SK-N-SH (cell line): ENCODE data around the gene LRRC10B. TPM values are rescaled to one million over a fixed set of nuclear protein-coding genes. Genes with fewer than 3 reads are reported as not detected.

Experiments
- CTCF ChIA-PET: fragments of 300-600, 350-600 bp; formaldehyde crosslinking; extraction: SDS; loops from one replicate; lab custom pipeline; 2021; lab: Yijun Ruan, JAX
- POLR2A ChIA-PET: fragments of 350-600 bp; sonication (Branson Sonifier 250); formaldehyde crosslinking; extraction: SDS; loops from one replicate; lab custom pipeline; 2020; ENCODE audit warnings: antibody characterized with exemption, inconsistent platforms; lab: Yijun Ruan, JAX
- DNase-seq: peaks from one replicate; pipeline ENCODE4 v3.0.0; 2012
- H2AFZ ChIP-seq: fragments of 200-600 bp; sonication (generic); 2 replicates; pipeline ENCODE4 v1.8.1; 2016; ENCODE audit warnings: antibody characterized with exemption, mild to moderate bottlenecking, low read depth
- H3F3A ChIP-seq: fragments of 200-600 bp; sonication (generic); replicated peaks from 2 replicates; pipeline ENCODE3; 2016; ENCODE audit warnings: antibody characterized with exemption, mild to moderate bottlenecking; ENCODE audit not compliant: insufficient read depth
- H3K27ac ChIP-seq, 2 experiments: fragments of 200-500 bp in 1 of 2; fragments of 200-600 bp in 1 of 2; sonication (Bioruptor generic) in 1 of 2; sonication (generic), shearing (Covaris generic) in 1 of 2; 2 replicates each; pipeline versions ENCODE4 v1.5.1 to v1.6.1; 2014 to 2016; ENCODE audit warnings: low read depth in 2 of 2, inconsistent platforms in 1 of 2, low read length in 1 of 2, mild to moderate bottlenecking in 1 of 2, mixed read lengths in 1 of 2
- H3K27me3 ChIP-seq: fragments of 200-600 bp; sonication (generic), shearing (Covaris generic); 2 replicates; pipeline ENCODE4 v1.6.1; 2016; ENCODE audit warnings: mixed run types; ENCODE audit not compliant: insufficient read depth
- H3K36me3 ChIP-seq, 2 experiments: fragments of 200-500 bp in 1 of 2; fragments of 200-600 bp in 1 of 2; sonication (Bioruptor generic) in 1 of 2; sonication (generic) in 1 of 2; replicated peaks in 1 of 2; 2 replicates each; pipeline versions ENCODE3 to v1.5.1; 2014 to 2016; ENCODE audit warnings: low read length in 1 of 2, mild to moderate bottlenecking in 1 of 2; ENCODE audit not compliant: insufficient read depth in 2 of 2, control insufficient read depth in 1 of 2
- H3K4me1 ChIP-seq, 2 experiments: fragments of 200-500 bp in 1 of 2; fragments of 200-600 bp in 1 of 2; sonication (Bioruptor generic) in 1 of 2; sonication (generic), shearing (Covaris generic) in 1 of 2; 2 replicates each; pipeline versions ENCODE4 v1.5.1 to v1.6.1; 2014 to 2016; ENCODE audit warnings: low read depth in 1 of 2, low read length in 1 of 2, mixed run types in 1 of 2; ENCODE audit not compliant: insufficient read depth in 2 of 2, control insufficient read depth in 1 of 2
- H3K4me2 ChIP-seq: fragments of 200-600 bp; sonication (generic), shearing (Covaris generic); 2 replicates; pipeline ENCODE4 v1.6.1; 2017; ENCODE audit warnings: mixed run types
- H3K4me3 ChIP-seq, 2 experiments: fragments of 200-500 bp in 1 of 2; fragments of 200-600 bp in 1 of 2; sonication (Bioruptor generic) in 1 of 2; sonication (generic), shearing (Covaris generic) in 1 of 2; 2 replicates each; pipeline versions ENCODE4 v1.5.1 to v1.8.1; 2014 to 2016; ENCODE audit warnings: low read depth in 2 of 2, inconsistent platforms in 1 of 2, low read length in 1 of 2, mild to moderate bottlenecking in 1 of 2, mixed read lengths in 1 of 2, moderate library complexity in 1 of 2
- H3K79me2 ChIP-seq: fragments of 200-600 bp; sonication (generic); 2 replicates; pipeline ENCODE4 v1.8.1; 2017; ENCODE audit warnings: mild to moderate bottlenecking; ENCODE audit not compliant: insufficient read depth
- H3K9ac ChIP-seq: fragments of 200-600 bp; sonication (generic); 2 replicates; pipeline ENCODE4 v1.6.1; 2017; ENCODE audit warnings: mixed run types
- H3K9me2 ChIP-seq: fragments of 200-600 bp; sonication (generic); 2 replicates; pipeline ENCODE4 v1.6.1; 2017; ENCODE audit warnings: mixed run types
- H3K9me3 ChIP-seq: fragments of 200-600 bp; sonication (generic); 2 replicates; pipeline ENCODE4 v1.6.1; 2017; ENCODE audit warnings: mixed run types, mild to moderate bottlenecking, moderate library complexity
- H4K20me1 ChIP-seq: fragments of 200-600 bp; sonication (generic); 2 replicates; pipeline ENCODE4 v1.6.1; 2017; ENCODE audit warnings: mild to moderate bottlenecking, mixed run types; ENCODE audit not compliant: insufficient read depth
- ELF1 ChIP-seq: IDR thresholded peaks from 2 replicates; pipeline ENCODE4 v1.4.0; 2012
- EZH2phosphoT487 ChIP-seq: fragments of 200-600 bp; sonication (generic); IDR thresholded peaks from 2 replicates; pipeline ENCODE4 v1.6.1; 2017; ENCODE audit warnings: low read depth, mixed run types, mild to moderate bottlenecking, antibody characterized with exemption, moderate library complexity, borderline replicate concordance
- FOSL2 ChIP-seq: IDR thresholded peaks from 2 replicates; pipeline ENCODE4 v1.4.0; 2012; ENCODE audit warnings: low read depth, mild to moderate bottlenecking, moderate library complexity, borderline replicate concordance
- FOXJ3 ChIP-seq: sonication (generic); formaldehyde crosslinking; IDR thresholded peaks from 2 replicates; pipeline ENCODE4 v1.5.1; 2020; ENCODE audit warnings: mild to moderate bottlenecking, missing genetic modification reagents
- MAX ChIP-seq: IDR thresholded peaks from 2 replicates; pipeline ENCODE4 v1.4.0; 2012; ENCODE audit warnings: low read depth
- MXI1 ChIP-seq: IDR thresholded peaks from 2 replicates; pipeline ENCODE4 v1.6.1; 2012; ENCODE audit warnings: mild to moderate bottlenecking, low read depth, low read length, improper control_type of control experiment
- NFIC ChIP-seq: IDR thresholded peaks from 2 replicates; pipeline ENCODE4 v1.4.0; 2012; ENCODE audit warnings: borderline replicate concordance
- NRF1 ChIP-seq: IDR thresholded peaks from 2 replicates; pipeline ENCODE4 v1.6.1; 2012; ENCODE audit warnings: low read depth, mild to moderate bottlenecking, low read length
- RAD21 ChIP-seq: IDR thresholded peaks from 2 replicates; pipeline ENCODE4 v1.6.1; 2012; ENCODE audit warnings: mild to moderate bottlenecking, low read length
- REST ChIP-seq: IDR thresholded peaks from 2 replicates; pipeline ENCODE4 v1.6.1; 2012; ENCODE audit warnings: mild to moderate bottlenecking, low read depth, low read length, moderate library complexity
- SIN3A ChIP-seq: IDR thresholded peaks from 2 replicates; pipeline ENCODE4 v1.6.1; 2012; ENCODE audit warnings: low read depth, mild to moderate bottlenecking, low read length, moderate library complexity, borderline replicate concordance
- SMC3 ChIP-seq: IDR thresholded peaks from 2 replicates; pipeline ENCODE4 v1.6.1; 2012; ENCODE audit warnings: low read depth, low read length, improper control_type of control experiment
- TCF12 ChIP-seq: IDR thresholded peaks from 2 replicates; pipeline ENCODE4 v1.4.0; 2012
- YY1 ChIP-seq: IDR thresholded peaks from 2 replicates; pipeline ENCODE4 v1.4.0; 2012; ENCODE audit warnings: low read depth, mild to moderate bottlenecking
- ZBTB33 ChIP-seq: IDR thresholded peaks from 2 replicates; pipeline ENCODE4 v1.4.0; 2012; ENCODE audit warnings: low read depth, borderline replicate concordance
- WGBS: methylation state at CpG from one replicate; pipeline ENCODE4 v1.1.6; 2017; ENCODE audit warnings: low lambda C conversion rate; 5-methylcytosine and 5-hydroxymethylcytosine counted together
- polyA plus RNA-seq, 3 experiments: library from polyadenylated mRNA; depleted of rRNA; stranded (reverse); fragments of >200 nt; gene quantifications; 2 replicates each; pipeline ENCODE4 v1.2.3, GENCODE V29; 2012

LRRC10B gene
- polyA plus RNA-seq, 1 of the 3 experiments (the other 2 are of a cell fraction) = not detected

GRCh38 chr11:61480261-61480993 lies 28.1 kb upstream of the LRRC10B start:
- POLR2A ChIA-PET = no interaction called here
- Histone ChIP-seq H3K4me1 (peaks cover 0 to 12% of the 10 kb centered on the region in 2 experiments; a peak in 1 of 4 replicates), H3K9ac (no peak overlapping the region), H3K27me3 (no peaks in the 10 kb centered on the region), H3F3A (no peaks in the 10 kb centered on the region), H3K36me3 (no peaks in the 10 kb centered on the region), H4K20me1 (no peaks in the 10 kb centered on the region), H3K9me3 (no peaks in the 10 kb centered on the region), H3K4me3 (no peak overlapping the region), H3K27ac (no peak overlapping the region), H3K4me2 (no peak overlapping the region), H3K79me2 (no peaks in the 10 kb centered on the region), H3K9me2 (no peaks in the 10 kb centered on the region), H2AFZ (no peak overlapping the region)
- TF ChIP-seq RAD21 = no peak
- no peak for TF ChIP-seq SMC3
- no peak for TF ChIP-seq SIN3A
- 91% methylated on average over 15 of the region's 15 CpGs for WGBS
- no peak for DNase-seq
- CTCF ChIA-PET = interaction anchor here (0.9 to 21.8 kb wide), 9 partner anchors 22 to 254 kb away, joined by 3 to 670 read pairs (median 19); partner anchors contain the start of genes LRRC10B and SYT7

GRCh38 chr11:61480994-61481335 lies 27.6 kb upstream of the LRRC10B start:
- H3K36me3 ChIP-seq = no peaks in the 10 kb centered on the region
- no peak overlapping the region for H3K27ac ChIP-seq
- H3F3A ChIP-seq = no peaks in the 10 kb centered on the region
- DNase-seq = peak; percentile 79
- no peaks in the 10 kb centered on the region for H4K20me1 ChIP-seq
- peak; percentile 36; the same call in 1 of the 2 replicates for TF ChIP-seq MXI1
- TF ChIP-seq NFIC = no peak
- 46% methylated on average over 7 of the region's 7 CpGs for WGBS
- no peak overlapping the region for H3K4me2 ChIP-seq
- H3K27me3 ChIP-seq = no peaks in the 10 kb centered on the region
- H3K4me3 ChIP-seq = no peak overlapping the region
- H2AFZ ChIP-seq = no peak overlapping the region
- ChIA-PET CTCF (interaction anchor here (0.9 to 21.8 kb wide), 6 partner anchors 21 to 157 kb away, joined by 3 to 670 read pairs (median 71); partner anchors contain the start of genes LRRC10B and SYT7), POLR2A (no interaction called here)
- H3K9me3 ChIP-seq = no peaks in the 10 kb centered on the region
- no peaks in the 10 kb centered on the region for H3K9me2 ChIP-seq
- no peaks in the 10 kb centered on the region for H3K79me2 ChIP-seq
- H3K9ac ChIP-seq = no peak overlapping the region
- peaks cover 0 to 12% of the 10 kb centered on the region in 2 experiments; a peak in 1 of 4 replicates for H3K4me1 ChIP-seq

- H3K36me3 ChIP-seq = no peaks in the 10 kb centered on the region
- no peaks in the 10 kb centered on the region for H3K27me3 ChIP-seq
- no peak overlapping the region for H3K27ac ChIP-seq
- CTCF ChIA-PET = interaction anchor here (0.6 to 21.8 kb wide), 11 partner anchors 9 to 262 kb away, joined by 3 to 670 read pairs (median 8); partner anchors contain the start of genes CPSF7, LRRC10B, SDHAF2 and SYT7
- 69% methylated on average over 5 of the region's 10 CpGs for WGBS
- H3K9me2 ChIP-seq = no peaks in the 10 kb centered on the region
- no peaks in the 10 kb centered on the region for H3F3A ChIP-seq
- H3K4me2 ChIP-seq = no peak overlapping the region
- peaks cover 0 to 12% of the 10 kb centered on the region in 2 experiments; a peak in 1 of 4 replicates for H3K4me1 ChIP-seq
- POLR2A ChIA-PET = no interaction called here
- H2AFZ ChIP-seq = no peak overlapping the region
- no peak overlapping the region for H3K9ac ChIP-seq
- H3K4me3 ChIP-seq = no peak overlapping the region
- no peaks in the 10 kb centered on the region for H3K79me2 ChIP-seq
- DNase-seq = no peak
- no peaks in the 10 kb centered on the region for H4K20me1 ChIP-seq
- no peaks in the 10 kb centered on the region for H3K9me3 ChIP-seq
- TF ChIP-seq NRF1 (no peak), FOSL2 (no peak), REST (no peak), NFIC (no peak), FOXJ3 (CRISPR knock-in tag) (no peak), TCF12 (no peak), SMC3 (no peak), MAX (no peak), YY1 (no peak), ELF1 (no peak), EZH2phosphoT487 (no peak), ZBTB33 (no peak)
Measured at GRCh38 chr11:61481806-61482205, 26.7 kb upstream of the LRRC10B start.
